Upper lobe of left lung (tissue), 6 donors: ENCODE data around the gene WDR45B. TPM values are rescaled to one million over a fixed set of nuclear protein-coding genes. Genes with fewer than 3 reads are reported as not detected.
A peak's percentile ranks its signal among the peaks of the same experiment; 100 is the strongest.

ENCODE experiments used
- ATAC-seq, 2 donors: fragments of 200-7000 bp; cut with Tn5 transposase; one replicate each; pipeline ENCODE4 v1.9.1; 2022; ENCODE audit warnings: mild to moderate bottlenecking in 2 of 2, moderate library complexity in 2 of 2; ENCODE audit not compliant: low FRiP score in 2 of 2
- DNase-seq, 2 donors: peaks; one replicate each; pipeline ENCODE4 v3.0.0-alpha.2; 2019 to 2020
- H3K27ac ChIP-seq, 4 donors: fragments of 200-600 bp; sonication (generic); one replicate each; pipeline ENCODE4 v1.5.1; 2016 to 2019
- H3K27me3 ChIP-seq, 4 donors: fragments of 200-600 bp; sonication (generic); one replicate each; pipeline ENCODE4 v1.5.1; 2017 to 2019
- H3K36me3 ChIP-seq, 4 donors: fragments of 200-600 bp; sonication (generic); one replicate each; pipeline ENCODE4 v1.5.1; 2016 to 2019
- H3K4me1 ChIP-seq, 4 donors: fragments of 200-600 bp; sonication (generic); one replicate each; pipeline ENCODE4 v1.5.1; 2018 to 2019
- H3K4me3 ChIP-seq, 4 donors: fragments of 200-600 bp; sonication (generic); one replicate each; pipeline ENCODE4 v1.5.1; 2017 to 2019; ENCODE audit warnings: mild to moderate bottlenecking in 2 of 4, moderate library complexity in 1 of 4
- H3K9me3 ChIP-seq, 4 donors: fragments of 200-600 bp; sonication (generic); one replicate each; pipeline ENCODE4 v1.5.1; 2018 to 2019
- EP300 ChIP-seq, 4 donors: sonication (generic); formaldehyde crosslinking; IDR thresholded peaks; one replicate each; pipeline ENCODE4 v1.5.1; 2017; ENCODE audit warnings: antibody characterized with exemption in 4 of 4, control low read depth in 2 of 4
- POLR2A ChIP-seq, 4 donors: fragments of 450-650 bp; IDR thresholded peaks; one replicate each; pipeline ENCODE4 v1.5.1; 2016 to 2017; ENCODE audit warnings: antibody characterized with exemption in 4 of 4, mild to moderate bottlenecking in 2 of 4
- POLR2AphosphoS5 ChIP-seq, 2 donors: sonication (generic); formaldehyde crosslinking; IDR thresholded peaks; one replicate each; pipeline ENCODE4 v1.5.1; 2017; ENCODE audit warnings: antibody characterized with exemption in 2 of 2
- WGBS, 2 donors: methylation state at CpG; one replicate each; pipeline ENCODE4 v1.1.5; 2017 to 2018; 5-methylcytosine and 5-hydroxymethylcytosine counted together
- total RNA-seq, 6 donors: library from RNA; depleted of rRNA in 4 of 6; stranded (reverse); fragments of >200 nt in 4 of 6; gene quantifications; one replicate each; pipeline versions ENCODE4 v1.1.0 to v1.2.1, GENCODE V29; 2016 to 2021
- TF ChIP-seq, protein P1 (sequence below), 6 experiments: fragments of 450-650 bp in 4 of 6; fragments of 200-600 bp in 2 of 6; sonication (generic) in 2 of 6; IDR thresholded peaks; one replicate each; pipeline ENCODE4 v1.5.1; 2016 to 2019; ENCODE audit warnings: antibody characterized with exemption in 6 of 6
- donor health status: DM: no; HTN: no; CAD: no; lungs with moderate emphysema.
- donor health status: DM: no; HTN: yes; CAD: no; lungs with severe emphysema.

The WDR45B gene
- total RNA-seq, 6 donors from 2014 or later = 54.9 to 90.0 (median 74.3) TPM

DNA sequence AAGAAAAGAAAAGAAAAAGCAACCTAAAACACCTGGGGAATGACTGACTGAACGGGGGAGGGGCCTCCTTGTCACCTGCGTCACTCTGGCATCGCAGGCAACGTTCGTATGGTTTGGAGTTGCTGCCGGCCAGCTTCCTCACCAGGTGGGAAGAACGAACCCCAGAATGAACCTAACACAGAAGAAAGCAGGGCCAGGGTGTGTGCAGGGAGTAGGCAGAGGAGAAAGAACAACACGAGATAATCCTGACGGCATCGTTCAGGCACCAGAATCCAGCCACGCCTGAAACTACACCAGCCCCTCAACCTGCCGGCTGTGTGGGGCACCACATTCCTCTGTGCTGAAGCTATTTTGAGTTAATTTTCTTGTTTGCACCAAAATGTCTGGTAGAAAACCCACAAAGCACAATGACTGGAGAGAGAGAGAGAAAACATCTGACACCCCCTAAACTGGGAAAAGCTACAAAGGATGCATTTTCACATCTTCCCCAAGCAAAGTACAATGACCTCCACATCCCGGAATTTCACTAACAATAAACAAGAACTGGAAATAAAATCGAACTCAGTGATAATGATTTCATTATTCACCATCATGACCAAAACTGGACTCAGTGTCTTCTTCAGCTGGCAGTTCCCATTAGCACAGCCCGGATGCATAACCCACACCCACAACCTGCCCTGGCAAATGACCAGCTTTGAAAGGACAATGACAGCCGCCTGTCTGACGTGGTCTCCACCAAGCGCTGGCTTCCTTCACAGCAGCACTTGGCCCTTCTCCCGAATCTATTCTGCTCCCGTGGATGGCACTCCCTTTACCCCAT lies 26.6 kb upstream of the WDR45B start:
- WGBS, 2 donors = 75 to 82% methylated on average over 20 of the region's 20 CpGs
- no peaks in the 10 kb centered on the region for H3K27me3 ChIP-seq
- no peak for ATAC-seq

DNA sequence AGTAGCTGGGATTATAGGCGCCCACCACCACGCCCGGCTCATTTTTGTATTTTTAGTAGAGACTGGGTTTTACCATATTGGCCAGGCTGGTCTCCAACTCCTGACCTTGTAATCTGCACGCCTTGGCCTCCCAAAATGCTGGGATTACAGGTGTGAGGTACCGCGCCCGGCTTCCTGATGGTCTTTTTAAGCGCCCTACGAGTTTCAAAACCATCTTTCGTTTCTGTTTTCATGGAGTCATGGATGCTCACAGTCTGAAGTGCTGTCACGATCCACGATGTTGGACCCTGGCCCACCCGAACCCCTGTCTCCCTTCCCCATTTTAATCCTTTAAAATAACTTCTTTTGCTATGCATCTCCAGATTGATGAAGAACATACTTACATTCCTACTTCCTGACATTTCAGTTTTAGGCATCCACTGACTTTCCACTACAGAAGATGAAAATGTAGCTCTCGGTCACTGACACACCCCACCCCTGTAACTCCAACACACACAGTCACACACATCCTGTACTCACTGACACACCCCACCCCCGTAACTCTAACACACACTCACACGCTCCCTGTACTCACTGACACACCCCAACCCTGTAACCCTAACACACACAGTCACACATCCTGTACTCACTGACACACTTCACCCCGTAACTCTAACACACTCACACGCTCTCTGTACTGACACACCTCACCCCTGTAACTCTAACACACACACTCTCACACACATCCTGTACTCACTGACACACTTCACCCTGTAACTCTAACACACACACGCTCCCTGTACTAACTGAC lies 22.6 kb upstream of the WDR45B start:
- H3K9me3 ChIP-seq = no peaks in the 10 kb centered on the region
- H3K36me3 ChIP-seq = no peaks in the 10 kb centered on the region
- peaks cover 0 to 18% (median 12%) of the 10 kb centered on the region in 4 donors for H3K4me1 ChIP-seq
- ATAC-seq (no peak), DNase-seq (no peak)
- H3K4me3 ChIP-seq = no peak overlapping the region
- H3K27ac ChIP-seq = peak overlapping the region in 2 of 4 donors; percentile 58 to 62
- H3K27me3 ChIP-seq = no peaks in the 10 kb centered on the region
- WGBS, 2 donors = 89 to 91% methylated on average over 19 of the region's 19 CpGs
- TF ChIP-seq POLR2AphosphoS5 (IDR thresholded peaks at IDR 0.05) = no peak
- no peak for TF ChIP-seq EP300 (IDR thresholded peaks at IDR 0.05)
- TF ChIP-seq, protein P1, sequence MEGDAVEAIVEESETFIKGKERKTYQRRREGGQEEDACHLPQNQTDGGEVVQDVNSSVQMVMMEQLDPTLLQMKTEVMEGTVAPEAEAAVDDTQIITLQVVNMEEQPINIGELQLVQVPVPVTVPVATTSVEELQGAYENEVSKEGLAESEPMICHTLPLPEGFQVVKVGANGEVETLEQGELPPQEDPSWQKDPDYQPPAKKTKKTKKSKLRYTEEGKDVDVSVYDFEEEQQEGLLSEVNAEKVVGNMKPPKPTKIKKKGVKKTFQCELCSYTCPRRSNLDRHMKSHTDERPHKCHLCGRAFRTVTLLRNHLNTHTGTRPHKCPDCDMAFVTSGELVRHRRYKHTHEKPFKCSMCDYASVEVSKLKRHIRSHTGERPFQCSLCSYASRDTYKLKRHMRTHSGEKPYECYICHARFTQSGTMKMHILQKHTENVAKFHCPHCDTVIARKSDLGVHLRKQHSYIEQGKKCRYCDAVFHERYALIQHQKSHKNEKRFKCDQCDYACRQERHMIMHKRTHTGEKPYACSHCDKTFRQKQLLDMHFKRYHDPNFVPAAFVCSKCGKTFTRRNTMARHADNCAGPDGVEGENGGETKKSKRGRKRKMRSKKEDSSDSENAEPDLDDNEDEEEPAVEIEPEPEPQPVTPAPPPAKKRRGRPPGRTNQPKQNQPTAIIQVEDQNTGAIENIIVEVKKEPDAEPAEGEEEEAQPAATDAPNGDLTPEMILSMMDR (IDR thresholded peaks at IDR 0.05) = no peak
- no peak for TF ChIP-seq POLR2A (IDR thresholded peaks at IDR 0.05)

More for the DNA sequence above, 26.6 kb upstream of the WDR45B start:
- TF ChIP-seq POLR2A (IDR thresholded peaks at IDR 0.05) (no peak), EP300 (IDR thresholded peaks at IDR 0.05) (no peak), POLR2AphosphoS5 (IDR thresholded peaks at IDR 0.05) (no peak)
- TF ChIP-seq, protein P1 (IDR thresholded peaks at IDR 0.05) = no peak
- Histone ChIP-seq H3K9me3 (no peaks in the 10 kb centered on the region), H3K27ac (no peak overlapping the region), H3K4me3 (no peak overlapping the region), H3K36me3 (no peaks in the 10 kb centered on the region), H3K4me1 (peaks cover 0 to 7% (median 0%) of the 10 kb centered on the region in 4 donors)
- no peak for DNase-seq

DNA sequence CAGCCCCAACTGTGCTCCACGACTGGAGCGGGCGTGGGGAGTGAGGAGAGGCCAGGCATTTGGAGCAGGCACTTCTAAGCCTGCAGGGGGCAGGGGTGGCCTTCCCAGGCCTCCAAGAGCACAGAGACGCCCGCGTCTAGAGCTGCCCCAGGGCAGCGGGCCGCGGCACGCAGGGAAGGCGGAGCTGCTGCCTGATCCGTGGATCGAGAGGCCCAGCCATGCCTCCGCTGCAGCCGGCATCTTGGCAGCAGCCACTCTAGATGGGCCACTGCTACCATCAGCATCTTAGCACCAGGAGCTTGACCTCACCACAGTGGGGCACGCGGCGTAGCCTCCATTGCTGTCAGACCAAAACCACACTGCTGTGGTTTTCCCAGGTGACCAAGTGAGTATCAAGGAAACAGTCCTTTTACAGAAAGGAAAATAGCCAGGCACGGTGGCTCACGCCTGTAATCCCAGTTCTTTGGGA lies 20.4 kb upstream of the WDR45B start:
- ATAC-seq = peak; percentile 80 to 91
- Histone ChIP-seq H3K4me1 (peaks cover 0 to 18% (median 12%) of the 10 kb centered on the region in 4 donors), H3K36me3 (no peaks in the 10 kb centered on the region), H3K27ac (peak overlapping the region in 2 of 4 donors; percentile 9 to 62), H3K4me3 (peak overlapping the region in 1 of 4 donors; percentile 4), H3K27me3 (no peaks in the 10 kb centered on the region), H3K9me3 (no peaks in the 10 kb centered on the region)
- DNase-seq = peak; percentile 80 to 89
- WGBS, 2 donors = 40 to 49% methylated on average over 4 to 12 of the region's 20 CpGs
- TF ChIP-seq, protein P1 (IDR thresholded peaks at IDR 0.05) = peak in 5 of 6 experiments; percentile 58 to 83 (median 70)
- TF ChIP-seq POLR2AphosphoS5 (IDR thresholded peaks at IDR 0.05) = no peak

DNA sequence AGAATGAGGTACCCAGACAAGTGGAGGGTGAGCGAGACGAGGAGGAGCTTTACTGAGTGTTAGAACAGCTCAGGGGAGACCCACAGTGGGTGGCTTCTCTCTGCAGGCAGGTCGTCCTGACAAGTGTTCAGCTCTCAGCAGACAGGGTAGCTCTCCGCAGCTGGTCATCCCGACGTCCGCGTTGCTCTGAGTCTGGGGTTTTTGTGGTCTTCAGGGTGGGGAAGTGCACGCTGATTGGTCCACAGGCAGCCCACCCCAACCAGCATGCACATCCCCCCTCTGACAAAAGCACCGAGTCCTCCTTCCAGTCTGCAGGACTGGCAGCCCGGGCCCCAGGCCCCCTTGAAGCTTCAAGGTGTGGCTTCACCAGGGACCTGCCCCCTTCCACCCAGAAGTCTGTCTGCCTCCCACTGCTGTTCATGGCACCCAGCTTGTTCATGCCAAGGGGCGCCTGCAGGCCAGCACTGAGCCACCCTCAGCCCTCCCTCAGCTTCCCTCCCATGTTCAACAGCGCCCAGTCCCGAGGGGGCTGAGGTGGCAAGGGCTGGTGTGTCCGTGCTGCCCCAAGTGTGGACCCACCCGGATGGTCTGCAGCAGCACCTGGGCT lies 19.9 kb upstream of the WDR45B start:
- H3K9me3 ChIP-seq = no peaks in the 10 kb centered on the region
- 71 to 84% methylated on average over 14 to 16 of the region's 16 CpGs for WGBS, 2 donors
- no peaks in the 10 kb centered on the region for H3K36me3 ChIP-seq
- peaks cover 0 to 18% (median 12%) of the 10 kb centered on the region in 4 donors for H3K4me1 ChIP-seq
- no peak for ATAC-seq
- DNase-seq = no peak
- no peak overlapping the region for H3K4me3 ChIP-seq
- H3K27ac ChIP-seq = peak overlapping the region in 1 of 4 donors; percentile 62
- TF ChIP-seq, protein P1 (IDR thresholded peaks at IDR 0.05) = no peak
- TF ChIP-seq POLR2AphosphoS5 (IDR thresholded peaks at IDR 0.05) (no peak), EP300 (IDR thresholded peaks at IDR 0.05) (no peak)
- H3K27me3 ChIP-seq = no peaks in the 10 kb centered on the region
